NT2/D1 (cell line): ENCODE results near the gene TAX1BP1.

ENCODE experiments used
- SUZ12 ChIP-seq: IDR thresholded peaks from 2 replicates; pipeline ENCODE4 v1.6.1; 2011; ENCODE audit not compliant: insufficient read length, insufficient read depth; ENCODE audit errors: extremely low read depth
- YY1 ChIP-seq: IDR thresholded peaks from 2 replicates; pipeline ENCODE4 v1.6.1; 2011; ENCODE audit not compliant: insufficient read length, insufficient read depth
- ZNF274 ChIP-seq: IDR thresholded peaks from 2 replicates; pipeline ENCODE4 v1.6.1; 2011; ENCODE audit warnings: mild to moderate bottlenecking, low read depth, low read length

GRCh38 chr7:27747589-27748368 is 7.8 kb downstream of the TAX1BP1 start:
- TF ChIP-seq YY1 (no peak), SUZ12 (no peak), ZNF274 (no peak)
